HepG2 (cell line): ENCODE results near the gene NPAS2. TPM values are rescaled to one million over a fixed set of nuclear protein-coding genes. Genes with fewer than 3 reads are reported as not detected.

ENCODE experiments used
- HIVEP1 ChIP-seq: sonication (generic); formaldehyde crosslinking; IDR thresholded peaks from 2 replicates; pipeline ENCODE4 v1.4.0; 2020; ENCODE audit warnings: mild to moderate bottlenecking, missing genetic modification reagents
- IKZF1 ChIP-seq: fragments of 450-650 bp; IDR thresholded peaks from 2 replicates; pipeline ENCODE4 v1.7.1; 2016
- NPAS2 ChIP-seq: sonication (generic); formaldehyde crosslinking; IDR thresholded peaks from 2 replicates; pipeline ENCODE4 v1.8.0; 2022; ENCODE audit warnings: mild to moderate bottlenecking, missing genetic modification reagents, borderline replicate concordance
- TFDP2 ChIP-seq: sonication (generic); formaldehyde crosslinking; IDR thresholded peaks from 2 replicates; pipeline ENCODE4 v1.4.0; 2020; ENCODE audit warnings: missing genetic modification reagents
- ZBTB7A ChIP-seq: sonication (generic); formaldehyde crosslinking; IDR thresholded peaks from 2 replicates; pipeline ENCODE4 v1.8.0; 2022; ENCODE audit warnings: mild to moderate bottlenecking, missing genetic modification reagents
- ZBTB7B ChIP-seq: sonication (generic); formaldehyde crosslinking; IDR thresholded peaks from 2 replicates; pipeline ENCODE4 v1.4.0; 2020; ENCODE audit warnings: missing genetic modification reagents
- ZNF18 ChIP-seq: sonication (generic); formaldehyde crosslinking; IDR thresholded peaks from 2 replicates; pipeline ENCODE4 v1.8.0; 2022; ENCODE audit warnings: mild to moderate bottlenecking, missing genetic modification reagents; ENCODE audit not compliant: insufficient replicate concordance
- ZNF232 ChIP-seq: sonication (generic); formaldehyde crosslinking; IDR thresholded peaks from 2 replicates; pipeline ENCODE4 v1.4.0; 2020; ENCODE audit warnings: missing genetic modification reagents, borderline replicate concordance
- ZNF710 ChIP-seq: sonication (generic); formaldehyde crosslinking; IDR thresholded peaks from 2 replicates; pipeline ENCODE4 v1.5.0; 2020; ENCODE audit warnings: mild to moderate bottlenecking, missing genetic modification reagents, borderline replicate concordance
- polyA plus RNA-seq, 8 experiments: library from polyadenylated mRNA; depleted of rRNA in 3 of 8; stranded (reverse) in 7 of 8; unstranded in 1 of 8; fragments of >200 nt; fragmentation: Illumina TruSeq in 4 of 8; extraction: Trizol in 4 of 8; gene quantifications; 2 replicates each; pipeline versions ENCODE4 v1.2.1 to v1.2.3, GENCODE V29; 2011 to 2016; ENCODE audit warnings: low read depth in 4 of 8, missing spikeins in 1 of 8, mixed read lengths in 1 of 8; ENCODE audit not compliant: insufficient read depth in 1 of 8
- total RNA-seq, 5 experiments: library from RNA; depleted of rRNA; stranded (reverse); fragments of >200 nt; fragmentation: Illumina TruSeq; extraction: Trizol; gene quantifications; 2 replicates each; pipeline ENCODE4 v1.2.3, GENCODE V29; 2016; ENCODE audit warnings: low read depth in 1 of 5
- TF ChIP-seq, protein P1 (sequence below): sonication (generic); formaldehyde crosslinking; IDR thresholded peaks from 2 replicates; pipeline ENCODE4 v1.8.0; 2023; ENCODE audit warnings: mild to moderate bottlenecking, missing genetic modification reagents
- TF ChIP-seq, protein P2 (sequence below): sonication (generic); formaldehyde crosslinking; IDR thresholded peaks from 2 replicates; pipeline ENCODE4 v1.4.0; 2020; ENCODE audit warnings: low read depth, mild to moderate bottlenecking, missing genetic modification reagents
- TF ChIP-seq, protein P3 (sequence below): sonication (generic); formaldehyde crosslinking; IDR thresholded peaks from 2 replicates; pipeline ENCODE4 v1.5.1; 2020; ENCODE audit warnings: missing genetic modification reagents, mild to moderate bottlenecking, borderline replicate concordance
- TF ChIP-seq, protein P4 (sequence below): sonication (generic); formaldehyde crosslinking; IDR thresholded peaks from 2 replicates; pipeline ENCODE4 v1.4.0; 2020; ENCODE audit warnings: missing genetic modification reagents, borderline replicate concordance

The NPAS2 gene
- total and polyA plus RNA-seq, 2 of the 13 experiments (the other 11 are each of a cell fraction or from before 2014, with no cell fraction given) = 14.8 to 37.5 TPM

DNA sequence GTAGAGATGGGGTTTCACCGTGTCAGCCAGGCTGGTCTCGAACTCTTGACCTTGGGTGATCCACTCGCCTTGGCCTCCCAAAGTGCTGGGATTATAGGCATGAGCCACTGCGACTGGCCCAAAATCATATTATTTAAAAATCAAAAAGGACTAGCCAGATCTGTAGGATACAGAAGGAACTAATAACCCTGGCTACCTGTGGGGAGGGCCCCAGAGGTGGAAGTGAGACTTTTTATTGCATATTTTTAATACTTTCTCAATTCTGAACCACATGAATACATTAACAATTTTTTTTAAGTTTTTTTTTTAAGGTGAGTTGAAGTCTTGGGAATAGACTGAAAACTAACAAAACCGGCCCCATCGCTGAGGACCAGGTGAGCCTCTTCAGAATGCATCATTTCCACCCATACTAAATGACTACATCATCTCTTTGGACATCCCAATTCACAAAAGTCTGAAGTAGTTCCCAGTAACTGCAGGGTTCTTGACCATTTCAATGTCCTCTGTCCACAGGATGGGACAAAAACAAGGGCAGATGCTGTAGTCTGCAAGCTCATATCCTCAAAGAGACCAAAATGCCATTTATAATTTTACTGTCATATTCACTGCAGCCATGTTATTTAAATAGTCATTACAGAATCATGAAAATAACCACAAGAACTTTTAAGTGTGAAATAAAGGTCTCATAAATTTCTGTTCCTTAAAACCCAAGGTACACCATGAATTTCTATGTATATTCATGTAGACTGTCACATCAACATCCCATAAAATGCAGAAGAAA lies 203.6 kb downstream of the NPAS2 start (continued):
- TF ChIP-seq, protein P1, sequence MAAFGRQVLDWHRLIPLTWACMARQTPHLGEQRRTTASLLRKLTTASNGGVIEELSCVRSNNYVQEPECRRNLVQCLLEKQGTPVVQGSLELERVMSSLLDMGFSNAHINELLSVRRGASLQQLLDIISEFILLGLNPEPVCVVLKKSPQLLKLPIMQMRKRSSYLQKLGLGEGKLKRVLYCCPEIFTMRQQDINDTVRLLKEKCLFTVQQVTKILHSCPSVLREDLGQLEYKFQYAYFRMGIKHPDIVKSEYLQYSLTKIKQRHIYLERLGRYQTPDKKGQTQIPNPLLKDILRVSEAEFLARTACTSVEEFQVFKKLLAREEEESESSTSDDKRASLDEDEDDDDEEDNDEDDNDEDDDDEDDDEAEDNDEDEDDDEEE (CRISPR knock-in tag) = no peak
- no peak for TF ChIP-seq NPAS2 (CRISPR knock-in tag)
- no peak for TF ChIP-seq ZNF232
- no peak for TF ChIP-seq ZBTB7A (CRISPR knock-in tag)
- TF ChIP-seq ZNF18 (CRISPR knock-in tag) = no peak
- TF ChIP-seq IKZF1 = no peak
- TF ChIP-seq, protein P2, sequence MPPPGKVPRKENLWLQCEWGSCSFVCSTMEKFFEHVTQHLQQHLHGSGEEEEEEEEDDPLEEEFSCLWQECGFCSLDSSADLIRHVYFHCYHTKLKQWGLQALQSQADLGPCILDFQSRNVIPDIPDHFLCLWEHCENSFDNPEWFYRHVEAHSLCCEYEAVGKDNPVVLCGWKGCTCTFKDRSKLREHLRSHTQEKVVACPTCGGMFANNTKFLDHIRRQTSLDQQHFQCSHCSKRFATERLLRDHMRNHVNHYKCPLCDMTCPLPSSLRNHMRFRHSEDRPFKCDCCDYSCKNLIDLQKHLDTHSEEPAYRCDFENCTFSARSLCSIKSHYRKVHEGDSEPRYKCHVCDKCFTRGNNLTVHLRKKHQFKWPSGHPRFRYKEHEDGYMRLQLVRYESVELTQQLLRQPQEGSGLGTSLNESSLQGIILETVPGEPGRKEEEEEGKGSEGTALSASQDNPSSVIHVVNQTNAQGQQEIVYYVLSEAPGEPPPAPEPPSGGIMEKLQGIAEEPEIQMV (CRISPR knock-in tag) = no peak
- no peak for TF ChIP-seq ZBTB7B
- no peak for TF ChIP-seq TFDP2
- TF ChIP-seq HIVEP1 = no peak
- no peak for TF ChIP-seq ZNF710 (CRISPR knock-in tag)
- TF ChIP-seq, protein P3, sequence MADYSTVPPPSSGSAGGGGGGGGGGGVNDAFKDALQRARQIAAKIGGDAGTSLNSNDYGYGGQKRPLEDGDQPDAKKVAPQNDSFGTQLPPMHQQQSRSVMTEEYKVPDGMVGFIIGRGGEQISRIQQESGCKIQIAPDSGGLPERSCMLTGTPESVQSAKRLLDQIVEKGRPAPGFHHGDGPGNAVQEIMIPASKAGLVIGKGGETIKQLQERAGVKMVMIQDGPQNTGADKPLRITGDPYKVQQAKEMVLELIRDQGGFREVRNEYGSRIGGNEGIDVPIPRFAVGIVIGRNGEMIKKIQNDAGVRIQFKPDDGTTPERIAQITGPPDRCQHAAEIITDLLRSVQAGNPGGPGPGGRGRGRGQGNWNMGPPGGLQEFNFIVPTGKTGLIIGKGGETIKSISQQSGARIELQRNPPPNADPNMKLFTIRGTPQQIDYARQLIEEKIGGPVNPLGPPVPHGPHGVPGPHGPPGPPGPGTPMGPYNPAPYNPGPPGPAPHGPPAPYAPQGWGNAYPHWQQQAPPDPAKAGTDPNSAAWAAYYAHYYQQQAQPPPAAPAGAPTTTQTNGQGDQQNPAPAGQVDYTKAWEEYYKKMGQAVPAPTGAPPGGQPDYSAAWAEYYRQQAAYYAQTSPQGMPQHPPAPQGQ (CRISPR knock-in tag) = no peak
- TF ChIP-seq, protein P4, sequence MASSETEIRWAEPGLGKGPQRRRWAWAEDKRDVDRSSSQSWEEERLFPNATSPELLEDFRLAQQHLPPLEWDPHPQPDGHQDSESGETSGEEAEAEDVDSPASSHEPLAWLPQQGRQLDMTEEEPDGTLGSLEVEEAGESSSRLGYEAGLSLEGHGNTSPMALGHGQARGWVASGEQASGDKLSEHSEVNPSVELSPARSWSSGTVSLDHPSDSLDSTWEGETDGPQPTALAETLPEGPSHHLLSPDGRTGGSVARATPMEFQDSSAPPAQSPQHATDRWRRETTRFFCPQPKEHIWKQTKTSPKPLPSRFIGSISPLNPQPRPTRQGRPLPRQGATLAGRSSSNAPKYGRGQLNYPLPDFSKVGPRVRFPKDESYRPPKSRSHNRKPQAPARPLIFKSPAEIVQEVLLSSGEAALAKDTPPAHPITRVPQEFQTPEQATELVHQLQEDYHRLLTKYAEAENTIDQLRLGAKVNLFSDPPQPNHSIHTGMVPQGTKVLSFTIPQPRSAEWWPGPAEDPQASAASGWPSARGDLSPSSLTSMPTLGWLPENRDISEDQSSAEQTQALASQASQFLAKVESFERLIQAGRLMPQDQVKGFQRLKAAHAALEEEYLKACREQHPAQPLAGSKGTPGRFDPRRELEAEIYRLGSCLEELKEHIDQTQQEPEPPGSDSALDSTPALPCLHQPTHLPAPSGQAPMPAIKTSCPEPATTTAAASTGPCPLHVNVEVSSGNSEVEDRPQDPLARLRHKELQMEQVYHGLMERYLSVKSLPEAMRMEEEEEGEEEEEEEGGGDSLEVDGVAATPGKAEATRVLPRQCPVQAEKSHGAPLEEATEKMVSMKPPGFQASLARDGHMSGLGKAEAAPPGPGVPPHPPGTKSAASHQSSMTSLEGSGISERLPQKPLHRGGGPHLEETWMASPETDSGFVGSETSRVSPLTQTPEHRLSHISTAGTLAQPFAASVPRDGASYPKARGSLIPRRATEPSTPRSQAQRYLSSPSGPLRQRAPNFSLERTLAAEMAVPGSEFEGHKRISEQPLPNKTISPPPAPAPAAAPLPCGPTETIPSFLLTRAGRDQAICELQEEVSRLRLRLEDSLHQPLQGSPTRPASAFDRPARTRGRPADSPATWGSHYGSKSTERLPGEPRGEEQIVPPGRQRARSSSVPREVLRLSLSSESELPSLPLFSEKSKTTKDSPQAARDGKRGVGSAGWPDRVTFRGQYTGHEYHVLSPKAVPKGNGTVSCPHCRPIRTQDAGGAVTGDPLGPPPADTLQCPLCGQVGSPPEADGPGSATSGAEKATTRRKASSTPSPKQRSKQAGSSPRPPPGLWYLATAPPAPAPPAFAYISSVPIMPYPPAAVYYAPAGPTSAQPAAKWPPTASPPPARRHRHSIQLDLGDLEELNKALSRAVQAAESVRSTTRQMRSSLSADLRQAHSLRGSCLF (CRISPR knock-in tag) = no peak
